Anterior cingulate cortex (tissue), 58 donors: ENCODE measurements around the gene OLFM3.
A peak's percentile ranks its signal among the peaks of the same experiment; 100 is the strongest.

Experiments used
- DNase-seq, 58 donors: peaks; one replicate each; lab custom pipeline; 2025; lab: John Stamatoyannopoulos, UW

OLFM3 gene

GRCh38 chr1:101996825-101997465, at the start of gene OLFM3:
OLFM3 (minus strand) TSS chr1:101996926.
- peak in 40 of 58 donors; percentile 2 to 68 (median 24) for DNase-seq

GRCh38 chr1:102045752-102046151, 49.0 kb upstream of the OLFM3 start:
- no peak for DNase-seq

GRCh38 chr1:102032534-102032933, 35.8 kb upstream of the OLFM3 start:
- DNase-seq: no peak

GRCh38 chr1:102019530-102019929, 22.8 kb upstream of the OLFM3 start:
- no peak for DNase-seq

GRCh38 chr1:102015728-102016127, 19.0 kb upstream of the OLFM3 start:
- no peak for DNase-seq

GRCh38 chr1:102002057-102002456, 5.3 kb upstream of the OLFM3 start:
- no peak for DNase-seq

- DNase-seq: peak in 12 of 58 donors; percentile 0 to 51 (median 18)
These were observed 561 bp downstream of the OLFM3 start for GRCh38 chr1:101995984-101996745.

- DNase-seq: no peak
These were observed 3.0 kb downstream of the OLFM3 start for GRCh38 chr1:101993710-101994109.

- no peak for DNase-seq
These were observed 3.7 kb downstream of the OLFM3 start for GRCh38 chr1:101992821-101993575.

- no peak for DNase-seq
These were observed 15.8 kb downstream of the OLFM3 start for GRCh38 chr1:101980974-101981373.

- DNase-seq: no peak
These were observed 19.5 kb downstream of the OLFM3 start for GRCh38 chr1:101977266-101977665.

GRCh38 chr1:101976161-101976560, 20.6 kb downstream of the OLFM3 start:
- DNase-seq: no peak

GRCh38 chr1:101975371-101975770, 21.4 kb downstream of the OLFM3 start:
- DNase-seq: no peak

- DNase-seq: no peak
These were observed 22.0 kb downstream of the OLFM3 start for GRCh38 chr1:101974599-101975274.

- DNase-seq: no peak
These were observed 25.4 kb downstream of the OLFM3 start for GRCh38 chr1:101971304-101971703.

- DNase-seq: no peak
These were observed 28.9 kb downstream of the OLFM3 start for GRCh38 chr1:101967871-101968270.

- peak in 1 of 58 donors; percentile 7 for DNase-seq
These were observed 31.4 kb downstream of the OLFM3 start for GRCh38 chr1:101965341-101965740.

GRCh38 chr1:101964708-101965107, 32.0 kb downstream of the OLFM3 start:
- no peak for DNase-seq

- no peak for DNase-seq
These were observed 36.6 kb downstream of the OLFM3 start for GRCh38 chr1:101960142-101960541.

- DNase-seq: no peak
These were observed 37.3 kb downstream of the OLFM3 start for GRCh38 chr1:101959456-101959855.

- no peak for DNase-seq
These were observed 39.0 kb downstream of the OLFM3 start for GRCh38 chr1:101957771-101958170.
